OCI-LY7 (cell line): Measurements from ENCODE around the gene AGR3. TPM values are rescaled to one million over a fixed set of nuclear protein-coding genes. Genes with fewer than 3 reads are reported as not detected.

Experiments
- BruUV-seq: library from RNA; stranded (reverse); fragments of 400-500 nt; replicated peaks from 2 replicates; lab custom pipeline; 2021; lab: Mats Ljungman, UMichigan
- CTCF ChIA-PET: fragments of 300-600 bp; sonication (Branson Sonifier 250); formaldehyde crosslinking; loops from one replicate; lab custom pipeline; 2022; ENCODE audit warnings: antibody characterized with exemption; ENCODE audit not compliant: unreplicated experiment; lab: Charles Lee
- POLR2A ChIA-PET: fragments of 300-600 bp; sonication (Branson Sonifier 250); formaldehyde crosslinking; loops from one replicate; lab custom pipeline; 2022; ENCODE audit warnings: antibody characterized with exemption; lab: Charles Lee
- DNase-seq: peaks from one replicate; pipeline ENCODE4 v3.0.0-alpha.2; 2015; ENCODE audit warnings: low spot score
- H2AFZ ChIP-seq: fragments of 200-600 bp; sonication (generic), shearing (Covaris generic); 2 replicates; pipeline ENCODE4 v1.6.1; 2014; ENCODE audit warnings: mild to moderate bottlenecking, antibody characterized with exemption, low read length, moderate library complexity
- H3K27ac ChIP-seq: fragments of 200-600 bp; sonication (generic); 2 replicates; pipeline ENCODE4 v1.5.1; 2014; ENCODE audit warnings: mixed run types, low read depth, mild to moderate bottlenecking, moderate library complexity, low read length, inconsistent platforms; ENCODE audit not compliant: poor library complexity, severe bottlenecking
- H3K36me3 ChIP-seq: fragments of 200-600 bp; sonication (generic); 2 replicates; pipeline ENCODE4 v1.6.1; 2014; ENCODE audit warnings: mild to moderate bottlenecking, antibody characterized with exemption, low read length, moderate library complexity, mixed read lengths; ENCODE audit not compliant: insufficient read depth
- H3K4me1 ChIP-seq: fragments of 200-600 bp; sonication (generic); 2 replicates; pipeline ENCODE4 v1.5.1; 2014; ENCODE audit warnings: mild to moderate bottlenecking, low read length; ENCODE audit not compliant: insufficient read depth, poor library complexity, severe bottlenecking
- H3K4me2 ChIP-seq: fragments of 200-600 bp; sonication (generic); 2 replicates; pipeline ENCODE4 v1.6.1; 2014; ENCODE audit warnings: mild to moderate bottlenecking, low read length
- H3K4me3 ChIP-seq: fragments of 200-600 bp; sonication (generic); 2 replicates; pipeline ENCODE4 v1.5.1; 2014; ENCODE audit warnings: mild to moderate bottlenecking, low read depth, low read length; ENCODE audit not compliant: poor library complexity, severe bottlenecking
- H3K79me2 ChIP-seq: fragments of 200-600 bp; sonication (generic); 2 replicates; pipeline ENCODE4 v1.6.1; 2016; ENCODE audit warnings: low read depth, mild to moderate bottlenecking, low read length, moderate library complexity, mixed read lengths; ENCODE audit not compliant: insufficient read depth
- H3K9me2 ChIP-seq: fragments of 200-600 bp; sonication (generic); 2 replicates; pipeline ENCODE4 v1.6.1; 2016; ENCODE audit warnings: mild to moderate bottlenecking, low read length, mixed read lengths; ENCODE audit not compliant: insufficient read depth
- H3K9me3 ChIP-seq: fragments of 200-600 bp; sonication (generic); 2 replicates; pipeline ENCODE4 v1.6.1; 2014; ENCODE audit warnings: mild to moderate bottlenecking, mixed run types, low read length, mixed read lengths
- H4K20me1 ChIP-seq: fragments of 200-600 bp; sonication (generic); 2 replicates; pipeline ENCODE4 v1.6.1; 2014; ENCODE audit warnings: mild to moderate bottlenecking, antibody characterized with exemption, low read length, moderate library complexity, mixed read lengths; ENCODE audit not compliant: insufficient read depth
- EZH2phosphoT487 ChIP-seq: fragments of 200-600 bp; sonication (generic); IDR thresholded peaks from 2 replicates; pipeline ENCODE4 v1.6.1; 2018; ENCODE audit warnings: low read depth, borderline replicate concordance, mild to moderate bottlenecking, mixed run types, antibody characterized with exemption, low read length, moderate library complexity, mixed read lengths
- intact Hi-C: fragments of 100-400 bp; cut with micrococcal nuclease; formaldehyde crosslinking; loops from one replicate; pipeline ENCODE4 v1.10.0; 2022; ENCODE audit not compliant: unreplicated experiment
- small RNA-seq: library from RNA; depleted of rRNA; stranded (forward); fragments of <200 nt; gene quantifications from one replicate; pipeline ENCODE3, GENCODE V24; 2014
- total RNA-seq, 2 experiments: library from RNA; depleted of rRNA in 1 of 2; stranded (reverse); fragments of >200 nt in 1 of 2; shearing (Covaris generic) in 1 of 2; gene quantifications; 2 replicates each; pipeline ENCODE4 v1.2.3, GENCODE V29; 2014 to 2022
- TF ChIP-seq, protein P1 (sequence below): fragments of 200-600 bp; sonication (generic); conservative IDR thresholded peaks from 2 replicates; pipeline ENCODE4 v1.5.1; 2014; ENCODE audit warnings: mild to moderate bottlenecking, antibody characterized with exemption, low read length, moderate library complexity, mixed read lengths

The AGR3 gene
- total RNA-seq, 2 experiments from 2014 or later: not detected

DNA sequence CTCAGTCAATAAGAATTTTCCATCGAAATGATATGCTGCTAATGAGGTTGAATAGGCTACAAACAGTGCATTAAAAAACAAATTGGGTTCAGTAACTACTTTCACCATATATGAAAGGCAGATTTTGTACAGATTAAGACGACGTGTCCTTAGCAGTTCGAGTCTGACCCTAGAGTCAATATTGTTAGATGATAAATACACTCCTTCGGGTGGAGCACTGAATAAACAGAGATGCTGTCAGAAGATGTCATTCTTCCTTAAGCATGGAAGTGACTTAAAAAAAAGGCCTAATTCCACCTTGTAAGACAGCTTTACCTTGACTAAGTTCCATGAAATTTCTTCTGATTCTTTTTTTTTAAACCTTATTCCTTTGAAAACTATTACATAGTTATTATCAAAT is 71.2 kb downstream of the AGR3 start:
- TF ChIP-seq, protein P1, sequence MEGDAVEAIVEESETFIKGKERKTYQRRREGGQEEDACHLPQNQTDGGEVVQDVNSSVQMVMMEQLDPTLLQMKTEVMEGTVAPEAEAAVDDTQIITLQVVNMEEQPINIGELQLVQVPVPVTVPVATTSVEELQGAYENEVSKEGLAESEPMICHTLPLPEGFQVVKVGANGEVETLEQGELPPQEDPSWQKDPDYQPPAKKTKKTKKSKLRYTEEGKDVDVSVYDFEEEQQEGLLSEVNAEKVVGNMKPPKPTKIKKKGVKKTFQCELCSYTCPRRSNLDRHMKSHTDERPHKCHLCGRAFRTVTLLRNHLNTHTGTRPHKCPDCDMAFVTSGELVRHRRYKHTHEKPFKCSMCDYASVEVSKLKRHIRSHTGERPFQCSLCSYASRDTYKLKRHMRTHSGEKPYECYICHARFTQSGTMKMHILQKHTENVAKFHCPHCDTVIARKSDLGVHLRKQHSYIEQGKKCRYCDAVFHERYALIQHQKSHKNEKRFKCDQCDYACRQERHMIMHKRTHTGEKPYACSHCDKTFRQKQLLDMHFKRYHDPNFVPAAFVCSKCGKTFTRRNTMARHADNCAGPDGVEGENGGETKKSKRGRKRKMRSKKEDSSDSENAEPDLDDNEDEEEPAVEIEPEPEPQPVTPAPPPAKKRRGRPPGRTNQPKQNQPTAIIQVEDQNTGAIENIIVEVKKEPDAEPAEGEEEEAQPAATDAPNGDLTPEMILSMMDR: no peak
- TF ChIP-seq EZH2phosphoT487: no peak
- CTCF ChIA-PET: no interaction called here
- no peak for DNase-seq
- H3K27ac ChIP-seq: no peak overlapping the region
- H3K36me3 ChIP-seq: no peaks in the 10 kb centered on the region
- no peaks in the 10 kb centered on the region for H3K4me1 ChIP-seq
- no peaks in the 10 kb centered on the region for H4K20me1 ChIP-seq
- no peak overlapping the region for H3K4me3 ChIP-seq
- POLR2A ChIA-PET: no interaction called here
- intact Hi-C loops: no loop called here
- H3K9me2 ChIP-seq: no peaks in the 10 kb centered on the region
- no peak overlapping the region for H3K4me2 ChIP-seq
- BruUV-seq: no TSS peak
- H3K79me2 ChIP-seq: no peaks in the 10 kb centered on the region
- H2AFZ ChIP-seq: no peak overlapping the region
- no peaks in the 10 kb centered on the region for H3K9me3 ChIP-seq

DNA sequence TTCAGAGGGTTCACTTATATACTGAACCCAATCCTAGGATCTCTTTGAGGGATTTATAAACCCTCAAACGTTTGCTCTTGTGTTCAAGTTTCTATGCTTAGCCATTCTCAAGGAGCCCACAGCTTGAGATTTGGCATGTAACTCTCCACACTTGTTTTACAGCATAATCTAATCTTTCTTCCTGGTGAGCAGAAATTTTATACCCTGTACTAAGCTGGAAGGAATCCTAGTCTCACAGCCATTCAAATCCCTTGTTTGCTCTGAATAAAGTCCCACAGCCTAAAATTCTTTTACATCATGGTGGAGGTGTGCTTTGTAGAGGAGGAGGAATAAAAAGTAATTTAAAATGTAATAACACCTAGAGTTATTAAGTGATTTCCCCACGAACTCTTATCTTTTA is 71.7 kb downstream of the AGR3 start:
- Histone ChIP-seq H3K79me2 (no peaks in the 10 kb centered on the region), H3K9me3 (no peaks in the 10 kb centered on the region), H3K4me1 (no peaks in the 10 kb centered on the region), H3K9me2 (no peaks in the 10 kb centered on the region), H3K36me3 (no peaks in the 10 kb centered on the region), H3K4me3 (no peak overlapping the region), H3K27ac (no peak overlapping the region), H3K4me2 (no peak overlapping the region), H2AFZ (no peak overlapping the region), H4K20me1 (no peaks in the 10 kb centered on the region)
- TF ChIP-seq, protein P1: no peak
- TF ChIP-seq EZH2phosphoT487: no peak
- no peak for DNase-seq
- BruUV-seq: no TSS peak
- CTCF ChIA-PET: no interaction called here
- POLR2A ChIA-PET: interaction anchor here (0.6 kb wide), 1 partner anchor 503 kb away, joined by 3 read pairs; no protein-coding TSS in a partner anchor
- intact Hi-C loops: no loop called here

Small RNA genes within 50 kb of the gene (small RNA-seq; reads per million reads assigned to genes)
- not detected for gene AC098592.2

Other genes with a start within 250 kb of the AGR3 start
- gene ANKMY2, start 236.2 kb downstream of the AGR3 start, total RNA-seq (2014; rRNA removed; shearing (Covaris generic)): 10.3 and 11.9 TPM in 2 replicates
- gene ANKMY2, start 236.2 kb downstream of the AGR3 start, total RNA-seq (2022): 13.0 and 15.2 TPM in 2 replicates
- 66.8 and 84.9 TPM in 2 replicates for gene BZW2, start 235.8 kb downstream of the AGR3 start, total RNA-seq (2014; rRNA removed; shearing (Covaris generic))
- 75.2 and 81.6 TPM in 2 replicates for gene BZW2, start 235.8 kb downstream of the AGR3 start, total RNA-seq (2022)
- 4.5 and 5.0 TPM in 2 replicates for gene TSPAN13, start 128.2 kb downstream of the AGR3 start, total RNA-seq (2014; rRNA removed; shearing (Covaris generic))
- gene TSPAN13, start 128.2 kb downstream of the AGR3 start, total RNA-seq (2022): 12.2 and 14.1 TPM in 2 replicates
- gene AGR2, start 77.0 kb downstream of the AGR3 start, total RNA-seq (2014; rRNA removed; shearing (Covaris generic)): not detected in 2 replicates
- not detected in 2 replicates for gene AGR2, start 77.0 kb downstream of the AGR3 start, total RNA-seq (2022)